LoVo (cell line): ENCODE results near the gene MACROH2A2.
"Not testable (repeated sequence)": the region's sequence is repeated elsewhere in the genome, so short reads cannot be mapped to it uniquely, and the experiment has no call there.

Source experiments
- DNase-seq: peaks from one replicate; pipeline ENCODE4 v3.0.0-alpha.2; 2016; ENCODE audit warnings: low spot score

Gene MACROH2A2

GRCh38 chr10:70101668-70102067, 49.0 kb downstream of the MACROH2A2 start:
- DNase-seq: no peak

GRCh38 chr10:70106958-70107791, 54.5 kb downstream of the MACROH2A2 start:
- no peak for DNase-seq

GRCh38 chr10:70109064-70109729, 56.6 kb downstream of the MACROH2A2 start:
- no peak for DNase-seq

GRCh38 chr10:70111496-70111895, 58.9 kb downstream of the MACROH2A2 start:
- DNase-seq: no peak

- DNase-seq: no peak
These were observed 59.4 kb downstream of the MACROH2A2 start for GRCh38 chr10:70112071-70112470.

GRCh38 chr10:70114902-70115301, 62.3 kb downstream of the MACROH2A2 start:
- no peak for DNase-seq

- DNase-seq: peak; percentile 50
These were observed 63.5 kb downstream of the MACROH2A2 start for GRCh38 chr10:70115948-70116682.

GRCh38 chr10:70117646-70118045, 65.0 kb downstream of the MACROH2A2 start:
- no peak for DNase-seq

- DNase-seq: no peak
These were observed 65.5 kb downstream of the MACROH2A2 start for GRCh38 chr10:70118196-70118595.

GRCh38 chr10:70119197-70119596, 66.6 kb downstream of the MACROH2A2 start:
- DNase-seq: no peak

GRCh38 chr10:70119623-70120022, 67.0 kb downstream of the MACROH2A2 start:
- DNase-seq: no peak

GRCh38 chr10:70120417-70120816, 67.8 kb downstream of the MACROH2A2 start:
- no peak for DNase-seq

- DNase-seq: no peak
These were observed 68.8 kb downstream of the MACROH2A2 start for GRCh38 chr10:70121281-70121949.

- no peak for DNase-seq
These were observed 70.1 kb downstream of the MACROH2A2 start for GRCh38 chr10:70122742-70123141.

- DNase-seq: not testable (repeated sequence)
These were observed 70.5 kb downstream of the MACROH2A2 start for GRCh38 chr10:70123166-70123565.

- DNase-seq: no peak
These were observed 71.2 kb downstream of the MACROH2A2 start for GRCh38 chr10:70123817-70124216.

GRCh38 chr10:70124415-70124814, 71.8 kb downstream of the MACROH2A2 start:
- DNase-seq: no peak

GRCh38 chr10:70124918-70125317, 72.3 kb downstream of the MACROH2A2 start:
- DNase-seq: no peak

- DNase-seq: no peak
These were observed 73.4 kb downstream of the MACROH2A2 start for GRCh38 chr10:70125918-70126552.

GRCh38 chr10:70126700-70127395, 74.2 kb downstream of the MACROH2A2 start:
- no peak for DNase-seq
